GM12801 (cell line): ENCODE data around the gene DNM3.

Experiments used
- CTCF ChIP-seq: IDR thresholded peaks from one replicate; pipeline ENCODE4 v1.5.1; 2011; ENCODE audit warnings: control low read depth; ENCODE audit not compliant: insufficient read length; ENCODE audit errors: extremely low read depth

DNM3 gene

DNA sequence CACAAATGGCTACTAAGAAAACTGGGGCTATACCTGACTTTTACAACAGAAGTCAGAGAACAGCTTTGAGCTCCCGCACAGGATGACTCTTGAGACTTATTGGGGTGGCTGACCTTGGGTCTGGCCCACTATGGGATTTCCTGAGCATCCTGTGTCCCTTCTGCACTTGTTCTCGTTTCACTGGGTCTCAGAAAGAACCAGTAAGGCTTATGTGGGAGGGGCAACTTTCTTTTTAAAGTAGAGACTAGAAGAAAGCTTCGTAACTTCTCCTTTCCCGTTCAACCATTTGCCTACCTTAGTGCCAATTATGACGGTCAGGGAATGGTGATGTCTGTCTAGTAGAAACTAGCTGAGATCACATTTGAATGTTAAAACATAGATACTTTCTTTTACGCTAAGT is 519.7 kb downstream of the DNM3 start:
- no peak for TF ChIP-seq CTCF

GRCh38 chr1:172363852-172364251 is 522.6 kb downstream of the DNM3 start:
- TF ChIP-seq CTCF = no peak

DNA sequence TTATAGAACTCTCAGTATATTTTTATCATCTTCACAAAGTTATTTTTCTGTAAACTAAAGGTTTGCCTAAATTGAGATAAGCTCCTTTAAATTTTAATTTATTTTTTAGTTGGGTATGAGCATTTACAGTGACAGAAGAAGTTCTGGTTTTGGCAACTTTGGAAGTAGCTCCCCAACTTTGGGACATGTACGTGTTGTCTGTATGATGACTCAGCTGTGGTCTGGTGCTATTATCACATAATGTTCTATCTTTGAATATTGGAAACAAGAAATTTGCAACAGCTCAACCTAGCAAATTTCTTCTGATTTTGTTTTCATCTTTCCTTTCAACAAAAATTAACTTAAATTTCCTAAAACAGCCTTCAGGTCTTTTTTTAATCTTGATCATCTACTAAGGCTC is 532.6 kb downstream of the DNM3 start:
- TF ChIP-seq CTCF = no peak

- no peak for TF ChIP-seq CTCF
These were observed 533.9 kb downstream of the DNM3 start for GRCh38 chr1:172375211-172375631.

DNA sequence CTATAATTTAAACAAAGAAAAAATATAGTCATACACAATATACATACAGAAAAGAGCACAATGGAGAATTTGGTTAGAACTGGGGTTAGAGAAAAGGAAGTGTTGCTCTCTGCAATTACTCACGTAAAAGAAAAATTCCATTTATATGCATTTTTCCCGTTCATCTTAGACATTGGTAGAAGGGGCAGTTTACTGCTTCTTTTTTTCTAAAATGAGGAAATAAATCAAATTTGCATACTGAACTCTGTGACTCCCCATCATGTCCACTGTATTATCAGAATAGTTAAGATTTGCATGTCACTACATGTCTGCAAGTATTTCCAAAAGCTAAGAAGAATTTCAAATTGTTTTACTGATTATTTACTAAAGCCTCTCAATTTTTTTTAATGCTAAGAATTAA is 535.1 kb downstream of the DNM3 start:
- no peak for TF ChIP-seq CTCF

- TF ChIP-seq CTCF = no peak
These were observed 536.3 kb downstream of the DNM3 start for GRCh38 chr1:172377565-172377964.

DNA sequence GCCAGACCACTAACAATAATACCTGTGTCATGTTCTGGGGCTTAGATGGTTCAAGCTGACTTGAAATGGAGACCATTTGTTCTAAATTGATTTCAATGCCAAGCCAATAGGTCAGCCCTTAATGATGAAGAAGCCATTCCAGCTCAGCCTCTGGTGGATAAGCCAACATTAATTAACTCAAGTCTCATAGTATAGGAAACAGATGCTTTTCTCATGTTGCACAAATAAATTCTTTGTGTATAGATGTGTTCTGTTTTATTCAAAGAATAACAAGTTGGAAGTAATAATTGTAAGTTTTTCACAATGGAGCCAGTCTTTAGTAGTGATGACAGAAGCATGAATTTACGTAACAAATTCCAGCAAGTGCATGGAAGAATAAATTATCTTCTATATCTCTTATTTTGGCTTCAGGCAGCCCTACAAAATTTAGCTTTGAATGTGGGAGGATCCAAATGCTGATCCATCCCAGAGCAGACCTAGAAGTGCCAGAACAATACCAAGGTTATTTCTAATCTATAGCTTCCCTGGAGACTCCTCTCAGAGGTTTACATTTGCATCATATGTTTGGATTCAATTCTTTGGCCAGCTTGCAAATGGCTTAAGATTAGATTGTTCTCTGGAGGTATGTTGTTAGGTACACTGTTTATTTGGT is 536.9 kb downstream of the DNM3 start:
- TF ChIP-seq CTCF = no peak
